T-helper 2 cell treated with Interferon-gamma antibody and Interleukin-4, amounts not matched to agents 100 ng/mL and 5 ng/mL, for 36 hours (primary cell): Measurements from ENCODE around the gene ZNF8. TPM values are rescaled to one million over a fixed set of nuclear protein-coding genes. Genes with fewer than 3 reads are reported as not detected.

Experiments used
- intact Hi-C: fragments of 100-400 bp; cut with micrococcal nuclease; formaldehyde crosslinking; loops from one replicate; pipeline ENCODE4 v1.15.1; 2023
- total RNA-seq: library from RNA; stranded (reverse); gene quantifications from 2 replicates; pipeline ENCODE4 v1.2.3, GENCODE V29; 2022

Gene ZNF8
- total RNA-seq, 1 donor from 2014 or later: 4.9 TPM

GRCh38 chr19:58334691-58335249, 56.0 kb downstream of the ZNF8 start:
- intact Hi-C loops: no loop called here

GRCh38 chr19:58335630-58336029, 56.9 kb downstream of the ZNF8 start:
- intact Hi-C loops: no loop called here

DNA sequence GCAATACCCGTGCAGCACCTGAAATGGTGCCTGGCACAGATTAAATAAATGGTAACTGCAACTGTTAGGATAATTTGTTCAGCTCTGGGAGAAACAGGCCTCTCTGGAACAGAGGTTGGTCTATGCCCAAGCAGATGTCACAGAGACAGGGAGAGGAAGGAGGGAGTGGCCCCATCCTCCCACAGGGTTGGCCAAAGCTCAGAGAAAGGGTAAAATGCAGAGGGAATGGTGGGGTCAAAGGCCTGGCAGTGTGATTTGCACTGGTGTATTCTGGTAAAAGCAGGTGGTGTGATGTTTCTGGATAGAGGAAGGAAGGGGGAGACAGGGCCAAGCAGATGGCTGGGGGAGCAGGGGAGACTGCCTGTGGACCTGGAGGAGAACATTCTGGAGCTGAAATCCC, 57.5 kb downstream of the ZNF8 start:
- intact Hi-C loops: no loop called here

DNA sequence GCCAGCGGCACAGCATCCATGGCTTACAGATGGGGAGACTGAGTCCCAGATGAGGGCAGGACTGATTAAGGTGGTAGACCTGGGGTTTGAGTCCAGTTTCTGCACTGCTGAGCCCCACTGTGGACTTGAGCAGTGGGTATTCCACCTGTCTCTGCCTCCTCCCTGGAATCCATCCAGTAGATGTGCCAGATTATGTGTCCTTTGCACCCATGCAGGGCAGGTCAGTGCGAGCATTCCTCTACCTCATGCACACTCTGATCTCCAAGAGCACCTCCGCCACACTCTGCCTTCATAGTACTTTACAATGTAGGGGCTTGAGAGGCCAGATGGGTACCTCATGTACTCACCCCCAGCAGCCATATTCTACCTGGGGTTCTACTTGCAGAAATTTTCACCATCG, 58.1 kb downstream of the ZNF8 start:
- intact Hi-C loops: no loop called here

GRCh38 chr19:58338336-58338735, 59.6 kb downstream of the ZNF8 start:
- intact Hi-C loops: no loop called here

GRCh38 chr19:58338825-58339558, 60.2 kb downstream of the ZNF8 start:
- intact Hi-C loops: no loop called here

- intact Hi-C loops: loop anchor here (5.0 kb wide), 1 partner anchor 68 kb away; the partner anchor contains the start of gene ZNF8
Observed at GRCh38 chr19:58345558-58345957, 66.8 kb downstream of the ZNF8 start.

- intact Hi-C loops: loop anchor here (1.0 to 5.0 kb wide), 5 partner anchors 15 to 164 kb away; partner anchors contain the start of genes ZNF274, ZNF497, ZNF8 and ZNF837
Observed at GRCh38 chr19:58346961-58347929, 68.5 kb downstream of the ZNF8 start.

- intact Hi-C loops: loop anchor here (5.0 kb wide), 1 partner anchor 71 kb away; the partner anchor contains the start of gene ZNF8
Observed at GRCh38 chr19:58348080-58348479, 69.3 kb downstream of the ZNF8 start.

- intact Hi-C loops: loop anchor here (5.0 kb wide), 1 partner anchor 72 kb away; the partner anchor contains the start of gene ZNF8
Observed at GRCh38 chr19:58349590-58349989, 70.8 kb downstream of the ZNF8 start.

DNA sequence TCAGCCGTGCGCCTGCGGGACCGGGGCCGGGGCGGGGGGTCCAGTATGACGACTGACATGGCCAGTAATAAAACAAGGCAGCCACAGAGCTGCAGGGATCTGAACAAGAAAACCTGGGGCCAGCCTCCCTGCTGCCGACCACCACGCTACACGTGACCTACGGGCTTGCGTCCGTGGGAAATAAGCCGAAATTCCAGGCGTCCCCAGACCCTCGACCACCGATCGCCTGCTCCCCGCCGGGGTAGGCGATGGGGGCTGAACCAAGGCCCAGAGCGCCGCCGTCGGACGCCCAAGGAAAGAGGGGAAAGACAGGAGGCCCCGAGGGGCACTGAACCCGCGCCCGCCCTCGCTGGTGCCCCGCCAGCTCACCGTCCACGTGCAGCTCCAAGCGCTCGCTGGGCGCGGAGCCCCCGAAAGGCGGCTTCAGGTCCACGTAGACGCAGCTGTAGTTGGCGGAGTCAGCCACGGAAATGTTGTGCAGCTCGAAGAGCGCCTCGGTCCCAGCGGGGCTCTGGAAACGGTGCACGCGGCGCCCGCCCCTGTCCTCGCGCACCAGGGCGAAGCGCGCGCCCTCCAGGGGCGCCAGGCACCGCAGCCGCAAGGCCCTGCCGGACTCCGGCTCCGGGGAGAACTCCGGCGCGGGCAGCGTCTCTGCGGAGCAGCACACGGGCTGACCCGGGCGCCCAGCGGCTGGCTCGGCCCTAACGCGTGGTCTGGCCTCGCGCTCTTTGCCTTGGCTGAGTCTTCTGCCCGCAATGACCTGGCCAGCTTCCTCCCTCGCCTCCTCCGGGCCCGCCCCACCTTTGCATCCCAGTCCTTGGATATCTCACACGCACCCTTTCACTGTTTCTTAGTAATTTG, 71.5 kb downstream of the ZNF8 start:
- intact Hi-C loops: no loop called here

- intact Hi-C loops: no loop called here
Observed at GRCh38 chr19:58350871-58351557, 72.3 kb downstream of the ZNF8 start.

GRCh38 chr19:58351558-58351878, 72.8 kb downstream of the ZNF8 start:
- intact Hi-C loops: no loop called here

DNA sequence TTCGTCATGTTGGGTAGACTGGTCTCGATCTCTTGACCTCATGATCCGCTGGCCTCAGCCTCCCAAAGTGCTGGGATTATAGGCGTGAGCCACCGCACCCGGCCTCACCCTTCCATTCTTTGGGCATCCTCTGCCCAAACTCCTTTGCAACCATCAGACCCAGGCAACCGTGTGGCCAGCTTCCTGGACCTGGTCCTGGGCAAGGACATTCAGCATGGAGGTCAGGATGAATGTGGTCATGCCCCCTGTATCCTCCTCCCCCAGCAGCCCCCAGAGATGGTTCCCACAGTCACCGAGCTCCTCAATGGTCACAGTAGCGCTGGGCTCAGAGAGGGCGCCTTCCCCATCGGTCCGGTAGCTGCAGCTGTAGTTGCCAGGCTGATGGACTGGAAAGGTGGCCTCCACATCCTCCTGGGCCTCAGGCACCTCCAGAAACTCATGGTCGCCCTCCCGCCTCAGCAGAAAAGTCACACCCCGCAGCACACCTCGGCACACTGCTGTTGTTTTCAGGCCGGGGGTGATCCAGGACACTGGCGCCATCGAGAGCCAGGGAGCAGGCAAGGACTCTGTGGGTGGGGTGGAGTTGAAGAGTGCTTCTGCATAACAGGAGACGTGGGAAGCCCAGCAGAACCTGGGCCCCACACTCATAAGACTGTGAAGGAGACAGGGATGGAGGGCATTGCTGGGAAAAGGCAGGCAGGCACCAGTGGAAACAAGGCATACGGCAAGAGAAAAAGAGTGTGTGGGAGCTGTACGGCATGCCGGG, 73.4 kb downstream of the ZNF8 start:
- intact Hi-C loops: no loop called here

Other genes starting within 250 kb of the ZNF8 start
- gene ZSCAN1, start 244.9 kb upstream of the ZNF8 start, total RNA-seq: not detected in 2 replicates
- gene ZNF135, start 219.7 kb upstream of the ZNF8 start, total RNA-seq: 0.09 TPM in 1 of 2 replicates, not detected in the other
- 2.7 and 3.5 TPM in 2 replicates for gene ZSCAN18, start 180.7 kb upstream of the ZNF8 start, total RNA-seq
- 3.0 and 3.2 TPM in 2 replicates for gene ZNF329, start 128.2 kb upstream of the ZNF8 start, total RNA-seq
- gene ZNF274, start 95.9 kb upstream of the ZNF8 start, total RNA-seq: 19.0 and 20.3 TPM in 2 replicates
- 38.7 and 39.8 TPM in 2 replicates for gene ZNF544, start 50.0 kb upstream of the ZNF8 start, total RNA-seq
- gene ERVK3-1, start 26.4 kb downstream of the ZNF8 start, total RNA-seq: 60.7 and 68.2 TPM in 2 replicates
- gene ZSCAN22, start 48.0 kb downstream of the ZNF8 start, total RNA-seq: 3.6 and 4.3 TPM in 2 replicates
- 10.3 and 11.0 TPM in 2 replicates for gene A1BG, start 74.5 kb downstream of the ZNF8 start, total RNA-seq
- 0.73 and 1.1 TPM in 2 replicates for gene ZNF497, start 83.8 kb downstream of the ZNF8 start, total RNA-seq
- 1.4 and 1.7 TPM in 2 replicates for gene ZNF837, start 102.1 kb downstream of the ZNF8 start, total RNA-seq
- 1,063 and 1,068 TPM in 2 replicates for gene RPS5, start 108.3 kb downstream of the ZNF8 start, total RNA-seq
- 0.27 and 0.61 TPM in 2 replicates for gene RNF225, start 116.7 kb downstream of the ZNF8 start, total RNA-seq
- 5.5 and 5.9 TPM in 2 replicates for gene ZNF584, start 129.7 kb downstream of the ZNF8 start, total RNA-seq
- gene ZNF132, start 161.2 kb downstream of the ZNF8 start, total RNA-seq: 4.0 and 4.1 TPM in 2 replicates
- gene ZNF324B, start 172.7 kb downstream of the ZNF8 start, total RNA-seq: 11.5 and 11.8 TPM in 2 replicates
- 10.1 and 11.4 TPM in 2 replicates for gene ZNF324, start 188.1 kb downstream of the ZNF8 start, total RNA-seq
- 7.3 and 7.5 TPM in 2 replicates for gene ZNF446, start 197.4 kb downstream of the ZNF8 start, total RNA-seq
- 13.8 and 15.3 TPM in 2 replicates for gene SLC27A5, start 233.0 kb downstream of the ZNF8 start, total RNA-seq
- 16.5 and 17.8 TPM in 2 replicates for gene ZBTB45, start 240.9 kb downstream of the ZNF8 start, total RNA-seq